Measurements from ENCODE around the gene MEF2D.

MEF2D gene

DNA sequence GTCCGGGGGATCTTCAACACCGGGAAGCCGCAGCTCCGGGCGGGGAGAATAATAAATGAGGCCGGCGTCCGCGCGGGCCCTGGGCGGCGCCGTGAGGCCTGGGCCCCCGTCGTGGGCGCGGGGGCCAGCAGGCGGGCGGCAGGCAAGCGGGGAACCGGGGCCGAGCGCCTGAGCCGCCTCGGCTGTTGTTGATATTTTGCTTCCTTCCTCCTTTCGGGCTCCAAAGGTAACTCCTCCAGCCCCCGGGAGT lies at the start of gene MEF2D:
MEF2D (minus strand) TSS at position 233 of the 250 bp plus-strand sequence. CDS start 17,483 bp downstream, outside the sequence.
- DNase-seq = no peak

DNA sequence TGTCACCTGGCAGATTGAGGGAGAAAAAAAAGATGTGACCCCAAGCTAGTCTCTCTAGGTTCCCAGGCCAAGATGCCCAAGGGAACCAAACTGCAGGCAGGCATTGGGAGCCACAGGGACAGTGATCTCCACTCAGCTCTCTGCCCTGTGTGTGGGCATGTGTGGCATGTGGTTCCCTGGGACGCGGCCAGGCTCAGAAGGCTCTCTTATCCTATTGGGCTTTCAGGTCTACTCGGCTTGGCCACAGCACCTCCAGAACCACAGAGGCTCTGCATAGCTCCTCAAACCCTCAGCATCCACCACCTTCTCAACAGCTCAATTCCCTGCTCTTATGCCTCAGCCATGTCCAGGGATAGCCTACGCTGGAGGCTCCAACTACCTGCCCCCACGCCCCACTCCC lies 49.8 kb upstream of the MEF2D start:
- DNase-seq = no peak

DNA sequence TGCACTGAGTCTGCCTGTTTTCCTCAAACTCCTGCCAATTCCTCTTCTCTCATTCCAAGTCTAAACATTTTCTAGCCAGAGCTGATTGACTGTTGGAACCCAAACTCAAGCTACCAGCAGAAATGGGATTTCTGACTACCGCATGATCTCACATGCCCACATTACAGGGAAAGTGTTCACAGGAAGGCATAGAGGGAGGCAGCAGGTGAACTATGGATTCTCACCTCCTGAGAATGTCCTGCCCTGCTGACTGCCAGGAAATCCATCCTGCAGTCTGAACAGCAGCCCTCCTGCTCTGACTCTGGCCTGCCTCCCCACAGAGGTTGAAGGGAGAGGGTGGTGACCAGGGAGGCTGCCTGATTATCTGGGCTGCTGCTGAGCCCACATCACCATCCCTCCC lies 49.3 kb upstream of the MEF2D start:
- DNase-seq = no peak

GRCh38 chr1:156549390-156549789 lies 48.8 kb upstream of the MEF2D start:
- no peak for DNase-seq

- no peak for DNase-seq
These were observed 47.4 kb upstream of the MEF2D start for GRCh38 chr1:156547982-156548381.

DNA sequence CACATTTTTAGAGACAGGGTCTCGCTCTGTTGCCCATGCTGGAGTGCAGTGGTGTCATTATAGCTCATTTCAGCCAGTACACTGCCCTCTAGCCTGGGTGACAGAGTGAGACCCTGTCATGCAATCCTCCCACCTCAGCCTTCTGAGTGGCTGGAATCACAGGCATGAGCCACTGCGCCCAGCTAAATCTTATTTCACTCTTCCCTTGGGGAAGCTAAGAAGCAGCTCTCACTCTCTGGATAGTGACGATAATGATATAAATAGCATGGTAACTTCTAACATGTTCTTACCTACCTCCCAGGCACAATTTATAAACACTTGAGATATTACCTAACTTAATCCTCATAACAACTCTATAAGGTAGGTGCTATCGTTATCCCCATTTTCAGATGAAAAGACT lies 46.9 kb upstream of the MEF2D start:
- DNase-seq = no peak

- DNase-seq = no peak
These were observed 45.7 kb upstream of the MEF2D start for GRCh38 chr1:156546267-156546666.

DNA sequence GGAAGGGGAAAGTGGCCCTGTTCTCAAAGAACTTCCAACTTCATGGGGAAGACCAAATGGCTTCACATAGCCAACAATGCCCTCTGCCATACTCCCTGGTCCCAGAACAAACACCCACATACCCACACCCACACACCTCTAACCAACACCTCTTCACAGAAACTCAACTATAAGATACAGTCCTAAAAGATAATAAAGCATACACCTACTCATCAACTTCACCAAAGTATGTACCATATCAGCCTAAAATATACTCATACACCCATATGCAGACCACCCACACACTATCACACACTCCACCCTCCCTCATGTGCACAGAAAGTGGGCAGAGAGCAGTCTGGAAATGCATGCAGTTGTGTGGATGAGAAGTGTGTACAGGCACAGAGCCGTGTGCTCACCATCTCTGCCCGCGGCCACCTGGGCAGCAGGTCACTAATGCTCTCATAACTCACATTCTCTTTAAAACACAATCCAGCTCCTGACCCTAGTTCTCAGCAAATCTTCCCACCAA lies 44.1 kb upstream of the MEF2D start:
- DNase-seq = no peak

DNA sequence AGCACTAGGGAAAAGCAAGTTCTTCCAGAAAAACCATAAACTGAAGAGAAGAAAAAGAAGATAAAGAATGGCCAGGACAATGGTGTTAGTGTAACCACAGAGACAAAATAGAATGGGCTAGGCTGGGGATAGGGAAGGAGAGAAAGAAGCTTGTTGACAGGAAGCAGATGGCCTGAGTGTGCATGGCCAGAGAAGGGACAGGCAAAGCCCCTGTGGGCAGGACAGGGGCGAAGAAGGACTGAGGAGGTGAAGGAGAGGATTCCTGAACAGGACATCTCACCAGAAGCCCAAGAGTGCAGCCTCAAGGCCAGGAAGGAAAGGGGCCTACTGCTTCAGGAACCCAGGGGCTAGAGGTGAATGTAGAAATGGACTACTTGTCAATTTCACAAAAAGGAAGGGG lies 42.5 kb upstream of the MEF2D start:
- no peak for DNase-seq

GRCh38 chr1:156540955-156541354 lies 40.4 kb upstream of the MEF2D start:
- no peak for DNase-seq

DNA sequence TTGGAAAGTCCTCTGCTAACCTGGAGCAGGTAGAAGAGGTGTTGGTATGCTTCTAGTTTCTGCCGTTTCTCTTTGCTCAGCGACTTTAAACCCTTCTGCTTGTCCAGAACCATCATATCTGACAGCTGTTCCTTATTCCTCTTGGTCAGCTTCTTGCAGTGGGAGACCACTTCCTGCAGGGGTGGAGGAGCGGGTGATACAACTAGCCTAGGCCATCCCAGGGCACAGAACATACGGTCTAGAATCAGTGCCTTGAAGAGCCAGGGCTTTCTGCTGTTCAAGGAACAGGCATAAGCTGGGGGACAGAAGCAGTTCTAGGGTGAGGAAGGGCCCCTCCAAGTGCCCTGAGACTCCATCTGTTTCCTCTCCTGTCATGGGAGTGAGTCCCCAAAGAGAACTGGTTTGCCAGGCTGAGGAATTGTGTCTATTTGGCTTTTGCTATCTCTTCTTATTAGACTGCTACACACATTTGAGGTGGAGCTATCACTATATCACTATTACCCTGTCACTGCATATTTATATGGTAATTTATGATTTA lies 39.3 kb upstream of the MEF2D start:
- DNase-seq = no peak

GRCh38 chr1:156538711-156539440 lies 38.3 kb upstream of the MEF2D start:
- DNase-seq = no peak

DNA sequence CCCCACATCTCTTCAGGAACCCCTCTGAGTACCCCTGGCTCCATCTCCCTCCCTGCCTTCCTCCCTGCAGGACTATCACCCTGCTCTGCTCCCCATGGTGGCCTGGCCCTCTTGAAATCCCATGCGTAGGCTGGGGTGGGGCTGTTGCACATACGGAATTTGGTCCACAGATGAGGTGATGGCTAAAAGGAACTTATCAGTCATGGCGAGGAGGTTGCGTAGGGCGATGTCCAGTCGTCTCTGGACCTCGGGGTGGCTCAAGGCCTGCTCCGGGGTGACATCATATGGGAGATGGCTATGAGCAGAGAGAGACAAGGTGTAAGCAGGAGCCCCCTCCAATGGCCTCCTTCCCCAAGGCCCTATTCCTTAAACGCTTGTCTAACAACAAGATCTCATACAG lies 36.5 kb upstream of the MEF2D start:
- DNase-seq = no peak

GRCh38 chr1:156534424-156535060 lies 34.0 kb upstream of the MEF2D start:
- DNase-seq = no peak

- no peak for DNase-seq
These were observed 33.1 kb upstream of the MEF2D start for GRCh38 chr1:156533568-156534220.

DNA sequence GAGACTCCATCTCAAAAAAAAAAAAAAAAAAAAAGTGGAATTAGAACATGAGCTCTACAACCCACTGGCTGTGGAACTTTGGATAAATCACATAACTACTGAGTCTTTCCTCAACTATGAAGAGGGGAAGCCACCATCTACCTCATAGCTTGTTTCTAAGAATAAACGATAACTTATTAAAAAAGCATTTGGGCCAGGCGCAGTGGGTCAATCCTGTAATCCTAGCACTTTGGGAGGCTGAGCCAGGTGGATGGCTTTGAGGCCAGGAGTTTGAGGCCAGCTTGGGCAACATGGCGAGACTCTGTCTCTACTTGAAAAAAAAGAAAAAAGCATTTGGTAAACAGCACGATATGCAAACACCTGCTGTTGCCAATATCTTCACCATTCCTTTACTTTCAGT lies 31.8 kb upstream of the MEF2D start:
- no peak for DNase-seq

- DNase-seq = no peak
These were observed 29.4 kb upstream of the MEF2D start for GRCh38 chr1:156530006-156530405.

- DNase-seq = no peak
These were observed 28.4 kb upstream of the MEF2D start for GRCh38 chr1:156528875-156529425.

GRCh38 chr1:156528231-156528630 lies 27.7 kb upstream of the MEF2D start:
- no peak for DNase-seq

DNA sequence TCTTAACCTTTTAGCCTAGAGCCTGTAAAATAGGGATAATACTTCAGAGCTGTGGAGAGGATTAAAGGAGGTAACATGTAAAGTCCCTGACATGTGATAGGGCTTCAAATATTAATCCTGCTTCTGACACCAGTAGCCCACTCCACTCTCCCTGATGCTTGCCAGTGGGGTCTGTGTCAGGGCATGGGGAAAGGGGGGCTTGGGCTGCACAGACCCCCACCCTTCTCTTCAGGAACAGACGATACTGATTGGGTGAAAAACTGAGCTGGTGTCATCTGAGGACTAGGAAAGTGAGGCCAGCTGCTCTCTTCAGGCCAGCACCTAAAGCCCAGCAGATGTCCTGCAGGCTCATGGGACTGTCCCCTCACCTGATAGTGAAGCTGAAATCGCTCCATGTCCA lies 27.0 kb upstream of the MEF2D start:
- DNase-seq = no peak

GRCh38 chr1:156525856-156526489 lies 25.4 kb upstream of the MEF2D start:
- DNase-seq = no peak

GRCh38 chr1:156525071-156525501 lies 24.5 kb upstream of the MEF2D start:
- DNase-seq = no peak

DNA sequence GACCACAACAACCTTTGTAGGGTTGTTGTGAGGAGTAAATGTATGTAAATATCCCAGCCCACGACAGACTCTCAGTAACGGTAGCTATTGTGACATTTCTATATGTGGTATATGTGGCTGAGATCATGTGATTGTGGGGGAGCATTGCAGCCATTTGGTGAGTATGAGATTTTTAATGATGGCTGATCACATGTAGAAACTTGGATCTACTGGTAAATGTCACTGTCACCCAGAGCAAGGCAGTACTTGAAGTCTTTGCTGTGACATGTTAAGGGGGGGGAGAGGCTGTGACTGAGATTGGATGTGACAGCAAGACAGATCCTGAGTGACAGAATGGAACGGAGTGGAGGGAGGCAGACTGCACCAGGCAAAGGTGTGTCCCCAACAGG lies 23.9 kb upstream of the MEF2D start:
- DNase-seq = no peak

Data from fibroblast of skin of right quadriceps (primary cell).